SK-N-SH (cell line): Measurements from ENCODE around the gene OSBPL10. TPM values are rescaled to one million over a fixed set of nuclear protein-coding genes. Genes with fewer than 3 reads are reported as not detected.
"Not testable (repeated sequence)": the region's sequence is repeated elsewhere in the genome, so short reads cannot be mapped to it uniquely, and the experiment has no call there.

Experiments
- CTCF ChIA-PET: fragments of 300-600, 350-600 bp; formaldehyde crosslinking; extraction: SDS; loops from one replicate; lab custom pipeline; 2021; lab: Yijun Ruan, JAX
- POLR2A ChIA-PET: fragments of 350-600 bp; sonication (Branson Sonifier 250); formaldehyde crosslinking; extraction: SDS; loops from one replicate; lab custom pipeline; 2020; ENCODE audit warnings: antibody characterized with exemption, inconsistent platforms; lab: Yijun Ruan, JAX
- DNase-seq: peaks from one replicate; pipeline ENCODE4 v3.0.0; 2012
- H2AFZ ChIP-seq: fragments of 200-600 bp; sonication (generic); 2 replicates; pipeline ENCODE4 v1.8.1; 2016; ENCODE audit warnings: antibody characterized with exemption, mild to moderate bottlenecking, low read depth
- H3F3A ChIP-seq: fragments of 200-600 bp; sonication (generic); replicated peaks from 2 replicates; pipeline ENCODE3; 2016; ENCODE audit warnings: antibody characterized with exemption, mild to moderate bottlenecking; ENCODE audit not compliant: insufficient read depth
- H3K27ac ChIP-seq, 2 experiments: fragments of 200-500 bp in 1 of 2; fragments of 200-600 bp in 1 of 2; sonication (Bioruptor generic) in 1 of 2; sonication (generic), shearing (Covaris generic) in 1 of 2; 2 replicates each; pipeline versions ENCODE4 v1.5.1 to v1.6.1; 2014 to 2016; ENCODE audit warnings: low read depth in 2 of 2, inconsistent platforms in 1 of 2, low read length in 1 of 2, mild to moderate bottlenecking in 1 of 2, mixed read lengths in 1 of 2
- H3K27me3 ChIP-seq: fragments of 200-600 bp; sonication (generic), shearing (Covaris generic); 2 replicates; pipeline ENCODE4 v1.6.1; 2016; ENCODE audit warnings: mixed run types; ENCODE audit not compliant: insufficient read depth
- H3K36me3 ChIP-seq, 2 experiments: fragments of 200-500 bp in 1 of 2; fragments of 200-600 bp in 1 of 2; sonication (Bioruptor generic) in 1 of 2; sonication (generic) in 1 of 2; replicated peaks in 1 of 2; 2 replicates each; pipeline versions ENCODE3 to v1.5.1; 2014 to 2016; ENCODE audit warnings: low read length in 1 of 2, mild to moderate bottlenecking in 1 of 2; ENCODE audit not compliant: insufficient read depth in 2 of 2, control insufficient read depth in 1 of 2
- H3K4me1 ChIP-seq, 2 experiments: fragments of 200-500 bp in 1 of 2; fragments of 200-600 bp in 1 of 2; sonication (Bioruptor generic) in 1 of 2; sonication (generic), shearing (Covaris generic) in 1 of 2; 2 replicates each; pipeline versions ENCODE4 v1.5.1 to v1.6.1; 2014 to 2016; ENCODE audit warnings: low read depth in 1 of 2, low read length in 1 of 2, mixed run types in 1 of 2; ENCODE audit not compliant: insufficient read depth in 2 of 2, control insufficient read depth in 1 of 2
- H3K4me2 ChIP-seq: fragments of 200-600 bp; sonication (generic), shearing (Covaris generic); 2 replicates; pipeline ENCODE4 v1.6.1; 2017; ENCODE audit warnings: mixed run types
- H3K4me3 ChIP-seq, 2 experiments: fragments of 200-500 bp in 1 of 2; fragments of 200-600 bp in 1 of 2; sonication (Bioruptor generic) in 1 of 2; sonication (generic), shearing (Covaris generic) in 1 of 2; 2 replicates each; pipeline versions ENCODE4 v1.5.1 to v1.8.1; 2014 to 2016; ENCODE audit warnings: low read depth in 2 of 2, inconsistent platforms in 1 of 2, low read length in 1 of 2, mild to moderate bottlenecking in 1 of 2, mixed read lengths in 1 of 2, moderate library complexity in 1 of 2
- H3K79me2 ChIP-seq: fragments of 200-600 bp; sonication (generic); 2 replicates; pipeline ENCODE4 v1.8.1; 2017; ENCODE audit warnings: mild to moderate bottlenecking; ENCODE audit not compliant: insufficient read depth
- H3K9ac ChIP-seq: fragments of 200-600 bp; sonication (generic); 2 replicates; pipeline ENCODE4 v1.6.1; 2017; ENCODE audit warnings: mixed run types
- H3K9me2 ChIP-seq: fragments of 200-600 bp; sonication (generic); 2 replicates; pipeline ENCODE4 v1.6.1; 2017; ENCODE audit warnings: mixed run types
- H3K9me3 ChIP-seq: fragments of 200-600 bp; sonication (generic); 2 replicates; pipeline ENCODE4 v1.6.1; 2017; ENCODE audit warnings: mixed run types, mild to moderate bottlenecking, moderate library complexity
- H4K20me1 ChIP-seq: fragments of 200-600 bp; sonication (generic); 2 replicates; pipeline ENCODE4 v1.6.1; 2017; ENCODE audit warnings: mild to moderate bottlenecking, mixed run types; ENCODE audit not compliant: insufficient read depth
- CHD2 ChIP-seq: fragments of 150-350 bp; IDR thresholded peaks from 2 replicates; pipeline ENCODE4 v1.6.1; 2018; ENCODE audit warnings: low read length; ENCODE audit not compliant: partially characterized antibody
- EP300 ChIP-seq, 2 experiments: IDR thresholded peaks; 2 replicates each; pipeline versions ENCODE4 v1.4.0 to v1.6.1; 2012; ENCODE audit warnings: borderline replicate concordance in 1 of 2, low read depth in 1 of 2, low read length in 1 of 2
- EZH2phosphoT487 ChIP-seq: fragments of 200-600 bp; sonication (generic); IDR thresholded peaks from 2 replicates; pipeline ENCODE4 v1.6.1; 2017; ENCODE audit warnings: low read depth, mixed run types, mild to moderate bottlenecking, antibody characterized with exemption, moderate library complexity, borderline replicate concordance
- FOSL2 ChIP-seq: IDR thresholded peaks from 2 replicates; pipeline ENCODE4 v1.4.0; 2012; ENCODE audit warnings: low read depth, mild to moderate bottlenecking, moderate library complexity, borderline replicate concordance
- GATA2 ChIP-seq: sonication (generic); formaldehyde crosslinking; IDR thresholded peaks from 2 replicates; pipeline ENCODE4 v1.5.0; 2020; ENCODE audit warnings: mild to moderate bottlenecking, missing genetic modification reagents
- JUND ChIP-seq: IDR thresholded peaks from 2 replicates; pipeline ENCODE4 v1.4.0; 2012
- MEF2A ChIP-seq: IDR thresholded peaks from 2 replicates; pipeline ENCODE4 v1.4.0; 2012; ENCODE audit warnings: low read depth, borderline replicate concordance
- NRF1 ChIP-seq: IDR thresholded peaks from 2 replicates; pipeline ENCODE4 v1.6.1; 2012; ENCODE audit warnings: low read depth, mild to moderate bottlenecking, low read length
- RAD21 ChIP-seq: IDR thresholded peaks from 2 replicates; pipeline ENCODE4 v1.6.1; 2012; ENCODE audit warnings: mild to moderate bottlenecking, low read length
- RXRA ChIP-seq: IDR thresholded peaks from 2 replicates; pipeline ENCODE4 v1.4.0; 2012; ENCODE audit warnings: low read depth, mild to moderate bottlenecking, borderline replicate concordance
- TEAD4 ChIP-seq: IDR thresholded peaks from 2 replicates; pipeline ENCODE4 v1.4.0; 2012; ENCODE audit warnings: mild to moderate bottlenecking, borderline replicate concordance; ENCODE audit not compliant: insufficient read depth
- USF1 ChIP-seq: IDR thresholded peaks from 2 replicates; pipeline ENCODE4 v1.4.0; 2012; ENCODE audit warnings: low read depth, borderline replicate concordance
- ZBTB33 ChIP-seq: IDR thresholded peaks from 2 replicates; pipeline ENCODE4 v1.4.0; 2012; ENCODE audit warnings: low read depth, borderline replicate concordance
- WGBS: methylation state at CpG from one replicate; pipeline ENCODE4 v1.1.6; 2017; ENCODE audit warnings: low lambda C conversion rate; 5-methylcytosine and 5-hydroxymethylcytosine counted together
- polyA plus RNA-seq, 3 experiments: library from polyadenylated mRNA; depleted of rRNA; stranded (reverse); fragments of >200 nt; gene quantifications; 2 replicates each; pipeline ENCODE4 v1.2.3, GENCODE V29; 2012
- TF ChIP-seq, protein P1 (sequence below): IDR thresholded peaks from 2 replicates; pipeline ENCODE4; 2012

Gene OSBPL10
- polyA plus RNA-seq, 1 of the 3 experiments (the other 2 are of a cell fraction) = 0.12 TPM

GRCh38 chr3:31871939-31872507 is 109.0 kb downstream of the OSBPL10 start:
- Histone ChIP-seq H3K27ac (no peak overlapping the region), H4K20me1 (no peaks in the 10 kb centered on the region), H3K4me1 (no peaks in the 10 kb centered on the region), H3K4me2 (no peak overlapping the region), H3K36me3 (no peaks in the 10 kb centered on the region), H3K9ac (no peak overlapping the region), H3K9me2 (no peaks in the 10 kb centered on the region), H3K4me3 (no peak overlapping the region), H2AFZ (no peak overlapping the region), H3K79me2 (no peaks in the 10 kb centered on the region), H3F3A (no peaks in the 10 kb centered on the region), H3K27me3 (no peaks in the 10 kb centered on the region), H3K9me3 (no peaks in the 10 kb centered on the region)
- WGBS = 53% methylated on average over 5 of the region's 5 CpGs
- ChIA-PET CTCF (interaction anchor here (0.6 kb wide), 1 partner anchor 10 kb away, joined by 3 read pairs; no protein-coding TSS in a partner anchor), POLR2A (no interaction called here)
- no peak for TF ChIP-seq EP300 (IDR thresholded peaks at IDR 0.05; ENCODE audit: borderline replicate concordance in 1 of 2, low read depth in 1 of 2, low read length in 1 of 2)
- TF ChIP-seq EZH2phosphoT487 = no peak
- no peak for TF ChIP-seq RXRA
- TF ChIP-seq ZBTB33 = no peak
- TF ChIP-seq TEAD4 = no peak
- TF ChIP-seq MEF2A = no peak
- TF ChIP-seq CHD2 = no peak
- no peak for TF ChIP-seq RAD21
- no peak for TF ChIP-seq USF1
- TF ChIP-seq, protein P1, sequence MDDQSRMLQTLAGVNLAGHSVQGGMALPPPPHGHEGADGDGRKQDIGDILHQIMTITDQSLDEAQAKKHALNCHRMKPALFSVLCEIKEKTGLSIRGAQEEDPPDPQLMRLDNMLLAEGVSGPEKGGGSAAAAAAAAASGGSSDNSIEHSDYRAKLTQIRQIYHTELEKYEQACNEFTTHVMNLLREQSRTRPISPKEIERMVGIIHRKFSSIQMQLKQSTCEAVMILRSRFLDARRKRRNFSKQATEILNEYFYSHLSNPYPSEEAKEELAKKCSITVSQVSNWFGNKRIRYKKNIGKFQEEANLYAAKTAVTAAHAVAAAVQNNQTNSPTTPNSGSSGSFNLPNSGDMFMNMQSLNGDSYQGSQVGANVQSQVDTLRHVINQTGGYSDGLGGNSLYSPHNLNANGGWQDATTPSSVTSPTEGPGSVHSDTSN = no peak
- TF ChIP-seq FOSL2 = no peak
- no peak for TF ChIP-seq JUND
- no peak for TF ChIP-seq NRF1
- no peak for TF ChIP-seq GATA2 (CRISPR knock-in tag)
- no peak for DNase-seq

DNA sequence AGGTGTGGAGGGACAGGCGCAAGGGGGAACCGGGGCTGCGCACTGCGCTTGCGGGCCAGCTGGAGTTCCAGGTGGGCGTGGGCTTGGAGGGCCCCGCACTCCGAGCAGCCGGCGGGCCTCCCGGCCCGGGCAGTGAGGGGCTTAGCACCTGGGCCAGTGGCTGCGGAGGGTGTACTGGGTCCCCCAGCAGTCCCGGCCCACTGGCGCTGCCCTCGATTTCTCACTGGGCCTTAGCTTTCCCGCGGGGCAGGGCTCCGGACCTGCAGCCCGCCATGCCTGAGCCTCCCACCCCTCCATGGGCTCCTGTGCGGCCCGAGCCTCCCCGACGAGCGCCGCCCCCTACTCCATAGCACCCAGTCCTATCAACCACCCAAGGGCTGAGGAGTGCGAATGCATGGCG is 111.0 kb downstream of the OSBPL10 start:
- H3K27ac ChIP-seq, H3K27me3 ChIP-seq, DNase-seq, CTCF ChIA-PET, H3K79me2 ChIP-seq, H3K36me3 ChIP-seq, H3K9me2 ChIP-seq, H3K9me3 ChIP-seq, H3K4me1 ChIP-seq, H3K9ac ChIP-seq, H3K4me3 ChIP-seq, H4K20me1 ChIP-seq, H3K4me2 ChIP-seq, H2AFZ ChIP-seq, POLR2A ChIA-PET, H3F3A ChIP-seq: not testable (repeated sequence)
- WGBS = 74% methylated on average over 9 of the region's 28 CpGs
